LNCaP clone FGC (cell line): ENCODE data around the gene AGAP2.
A peak's percentile ranks its signal among the peaks of the same experiment; 100 is the strongest.
"Not testable (repeated sequence)": the region's sequence is repeated elsewhere in the genome, so short reads cannot be mapped to it uniquely, and the experiment has no call there.

Experiments
- DNase-seq: peaks from one replicate; pipeline ENCODE4 v3.0.0-alpha.2; 2011; ENCODE audit warnings: low read depth
- H3K4me3 ChIP-seq: 2 replicates; pipeline ENCODE4 v1.5.1; 2011; ENCODE audit warnings: mild to moderate bottlenecking, low read depth, low read length, control low read depth
- TF ChIP-seq, protein P1 (sequence below): IDR thresholded peaks from 2 replicates; pipeline ENCODE4 v1.5.1; 2012; ENCODE audit warnings: mild to moderate bottlenecking; ENCODE audit not compliant: control insufficient read depth, insufficient read depth; ENCODE audit errors: extremely low read depth

The AGAP2 gene

DNA sequence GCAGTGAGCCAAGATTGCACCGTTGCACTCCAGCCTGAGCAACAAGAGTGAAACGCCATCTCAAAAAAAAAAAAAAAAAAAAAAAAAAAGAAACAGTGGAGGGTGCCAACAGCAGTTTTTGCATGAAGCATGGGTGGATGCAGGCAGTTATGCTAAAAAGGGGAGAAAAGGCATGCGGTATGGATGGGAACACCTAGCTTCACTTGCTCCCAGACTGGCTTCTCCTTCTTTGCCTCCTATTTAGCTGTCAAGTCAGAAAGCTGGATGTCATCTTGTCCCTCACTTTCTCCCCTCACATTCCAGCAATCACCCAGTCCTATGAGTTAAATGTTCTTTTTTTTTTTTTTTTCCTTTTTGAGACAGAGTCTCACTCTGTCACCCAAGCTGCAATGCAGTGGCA is 36.5 kb upstream of the AGAP2 start:
- TF ChIP-seq, protein P1, sequence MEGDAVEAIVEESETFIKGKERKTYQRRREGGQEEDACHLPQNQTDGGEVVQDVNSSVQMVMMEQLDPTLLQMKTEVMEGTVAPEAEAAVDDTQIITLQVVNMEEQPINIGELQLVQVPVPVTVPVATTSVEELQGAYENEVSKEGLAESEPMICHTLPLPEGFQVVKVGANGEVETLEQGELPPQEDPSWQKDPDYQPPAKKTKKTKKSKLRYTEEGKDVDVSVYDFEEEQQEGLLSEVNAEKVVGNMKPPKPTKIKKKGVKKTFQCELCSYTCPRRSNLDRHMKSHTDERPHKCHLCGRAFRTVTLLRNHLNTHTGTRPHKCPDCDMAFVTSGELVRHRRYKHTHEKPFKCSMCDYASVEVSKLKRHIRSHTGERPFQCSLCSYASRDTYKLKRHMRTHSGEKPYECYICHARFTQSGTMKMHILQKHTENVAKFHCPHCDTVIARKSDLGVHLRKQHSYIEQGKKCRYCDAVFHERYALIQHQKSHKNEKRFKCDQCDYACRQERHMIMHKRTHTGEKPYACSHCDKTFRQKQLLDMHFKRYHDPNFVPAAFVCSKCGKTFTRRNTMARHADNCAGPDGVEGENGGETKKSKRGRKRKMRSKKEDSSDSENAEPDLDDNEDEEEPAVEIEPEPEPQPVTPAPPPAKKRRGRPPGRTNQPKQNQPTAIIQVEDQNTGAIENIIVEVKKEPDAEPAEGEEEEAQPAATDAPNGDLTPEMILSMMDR = no peak
- no peak overlapping the region for H3K4me3 ChIP-seq
- no peak for DNase-seq

DNA sequence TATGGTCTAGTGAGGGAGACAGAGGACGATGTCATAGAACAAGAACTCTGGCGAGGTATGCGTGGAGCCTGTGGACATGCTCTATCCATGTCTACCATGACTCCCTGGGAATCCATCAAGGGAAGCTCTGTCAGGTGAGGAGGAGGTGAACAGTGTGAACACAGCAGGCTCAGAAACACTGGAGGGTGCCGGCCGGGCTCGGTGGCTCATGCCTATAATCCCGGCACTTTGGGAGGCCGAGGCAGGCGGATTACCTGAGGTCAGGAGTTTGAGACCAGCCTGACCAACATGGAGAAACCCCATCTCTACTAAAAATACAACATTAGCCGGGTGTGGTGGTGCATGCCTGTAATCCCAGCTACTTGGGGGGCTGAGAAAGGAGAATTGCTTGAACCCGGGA is 36.1 kb upstream of the AGAP2 start:
- DNase-seq, H3K4me3 ChIP-seq: not testable (repeated sequence)

DNA sequence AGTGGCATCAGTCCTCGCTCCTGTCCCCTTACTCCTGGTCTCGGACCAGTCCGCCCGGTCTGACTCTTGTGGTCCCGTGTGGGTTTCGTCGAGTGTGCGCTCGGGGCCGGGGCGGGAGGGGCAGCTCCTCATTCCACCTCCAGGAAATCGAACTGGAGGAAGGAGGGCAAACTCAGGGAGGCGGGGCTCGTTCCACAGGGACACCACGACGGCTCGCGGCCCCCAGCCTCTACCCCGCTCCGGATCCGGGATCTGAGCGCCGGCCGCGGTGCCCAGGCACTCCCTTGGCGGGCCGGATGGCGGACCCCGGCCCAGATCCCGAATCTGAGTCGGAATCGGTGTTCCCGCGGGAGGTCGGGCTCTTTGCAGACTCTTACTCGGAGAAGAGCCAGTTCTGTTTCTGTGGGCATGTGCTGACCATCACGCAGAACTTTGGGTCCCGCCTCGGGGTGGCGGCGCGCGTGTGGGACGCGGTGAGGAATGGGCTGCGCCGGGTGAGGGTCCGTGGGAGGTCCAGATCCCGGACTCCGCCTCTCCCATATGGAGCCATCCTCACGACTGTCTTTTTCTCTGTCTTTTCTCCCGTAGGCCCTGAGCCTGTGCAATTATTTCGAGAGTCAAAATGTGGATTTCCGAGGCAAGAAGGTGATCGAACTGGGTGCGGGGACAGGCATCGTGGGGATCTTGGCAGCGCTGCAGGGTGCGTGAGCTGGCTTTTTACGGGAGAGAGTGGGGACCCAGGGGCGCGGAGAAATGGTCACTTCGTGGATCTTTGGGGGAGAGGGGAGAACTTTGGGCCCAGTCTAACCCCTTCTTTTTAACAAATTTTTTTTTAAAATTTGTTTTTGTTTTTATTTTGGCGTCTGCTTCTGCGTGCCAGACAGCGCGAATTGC is 34.1 kb upstream of the AGAP2 start, which contains the start of gene EEF1AKMT3:
Gene EEF1AKMT3 (plus strand): TSS at position 186 of the 894 bp plus-strand sequence. CDS start 111 bp downstream, at position 297.
- peak within 1 kb of the TSS; percentile 97 for H3K4me3 ChIP-seq
- TF ChIP-seq, protein P1 = no peak
- DNase-seq = peak; percentile 19

DNA sequence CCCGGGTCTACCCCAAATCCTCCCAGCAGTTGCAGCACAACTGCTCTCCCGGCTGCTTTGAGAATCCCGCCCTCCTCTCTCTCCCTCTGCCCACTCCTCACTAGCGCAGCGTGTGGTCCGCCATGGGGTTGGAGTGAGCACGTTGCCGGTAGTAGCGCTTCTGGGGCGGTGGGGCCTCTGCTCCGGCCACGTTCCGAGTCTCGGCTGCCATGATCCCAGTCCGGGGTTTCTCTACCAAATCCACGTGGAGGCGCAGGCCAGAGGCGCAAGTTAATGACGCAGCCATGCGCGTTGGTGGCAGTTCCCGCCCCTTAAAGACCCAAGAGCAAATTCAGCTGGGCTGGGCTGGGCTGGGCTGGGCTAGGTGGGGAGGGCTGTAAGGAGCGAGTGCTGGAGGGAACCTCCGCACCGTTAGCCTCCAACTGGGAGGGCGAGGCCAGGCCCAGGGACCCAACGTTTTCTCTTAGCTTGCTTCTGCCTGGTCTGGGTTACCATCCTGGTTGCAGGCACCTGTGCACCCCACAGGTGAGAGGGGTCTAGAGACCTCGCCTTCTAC is 33.4 kb upstream of the AGAP2 start, which contains the start of gene METTL1:
Gene METTL1 (minus strand): TSS at position 233 of the 556 bp plus-strand sequence. CDS start 22 bp downstream, at position 211.
- H3K4me3 ChIP-seq = peak within 1 kb of the TSS; percentile 97
- TF ChIP-seq, protein P1 = no peak
- peak; percentile 93 for DNase-seq

DNA sequence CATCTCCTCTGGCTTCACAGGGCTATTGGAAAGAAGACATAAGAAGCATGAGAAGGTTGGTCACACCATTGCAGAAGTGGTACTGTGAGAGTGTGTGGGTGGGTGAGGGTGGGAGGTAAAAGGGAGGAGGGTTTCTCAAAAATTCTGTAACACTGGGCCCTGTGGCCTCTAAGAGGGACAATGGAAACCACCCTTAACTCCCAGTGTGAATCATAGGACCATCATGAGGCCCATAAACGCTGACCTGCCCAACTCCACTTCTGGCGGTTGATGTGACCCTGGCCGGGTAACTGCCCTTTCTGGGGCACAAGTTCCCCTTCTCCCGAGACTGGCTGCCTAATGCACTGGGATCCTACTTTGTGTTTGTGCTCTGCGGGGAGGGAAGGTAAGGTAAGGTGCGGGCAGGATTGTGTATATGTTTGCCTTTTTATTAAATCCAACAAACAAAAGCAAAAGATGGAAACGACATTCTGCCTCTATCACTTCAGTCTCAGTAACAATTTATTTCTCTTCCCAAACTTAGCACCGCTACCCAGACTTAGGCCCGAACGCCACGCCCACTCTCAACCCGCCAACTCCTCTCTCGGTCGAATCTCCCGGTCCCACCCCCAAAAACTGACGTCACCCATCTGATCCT is 32.8 kb upstream of the AGAP2 start:
- TF ChIP-seq, protein P1 = no peak
- DNase-seq = peak; percentile 84
- H3K4me3 ChIP-seq = peak overlapping the region; percentile 97

DNA sequence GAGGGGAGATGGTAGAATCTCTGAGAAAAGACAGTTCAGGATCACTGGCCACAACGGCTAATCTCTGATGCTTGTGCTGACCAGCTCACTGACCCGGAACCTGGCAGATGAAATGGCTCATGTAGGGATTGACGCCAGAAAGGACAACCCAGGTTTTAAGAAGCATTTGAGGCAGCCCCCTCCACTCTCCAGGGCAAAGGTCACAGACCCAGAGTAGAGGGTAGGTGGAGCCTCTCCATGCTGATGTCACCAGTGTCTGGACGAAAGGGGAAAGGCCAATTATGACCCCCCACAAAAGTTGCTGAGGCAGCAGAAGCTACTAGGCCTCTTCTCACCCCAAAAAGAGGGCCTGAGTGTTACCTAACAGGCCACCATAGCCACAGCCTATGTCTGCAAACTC is 32.2 kb upstream of the AGAP2 start:
- TF ChIP-seq, protein P1 = no peak
- no peak for DNase-seq
- peak overlapping the region; percentile 97 for H3K4me3 ChIP-seq

DNA sequence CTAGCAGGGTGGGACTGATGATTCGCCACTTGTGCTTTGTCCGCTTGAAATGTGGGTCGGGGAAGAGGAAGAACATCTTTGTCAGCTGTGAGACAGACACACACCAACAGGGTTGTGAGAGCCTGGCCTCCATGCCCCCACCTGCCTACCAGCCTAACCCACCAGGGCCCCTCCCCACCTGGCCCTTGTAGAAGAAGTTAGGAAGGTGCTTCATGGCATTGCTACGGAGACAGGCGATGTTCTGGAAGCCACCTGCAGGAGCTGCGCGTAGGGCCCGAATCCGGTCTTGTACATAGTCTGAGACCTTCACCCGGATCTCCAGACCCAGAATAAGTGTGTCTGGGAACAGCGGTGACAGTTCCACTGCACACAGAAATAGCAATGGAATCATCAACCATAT is 31.1 kb upstream of the AGAP2 start:
- no peak for DNase-seq
- no peak overlapping the region for H3K4me3 ChIP-seq
- TF ChIP-seq, protein P1 = no peak
